GM21423 (cell line): Measurements from ENCODE around the gene SIX6.

Experiments
- ATAC-seq: cut with Tn5 transposase; IDR thresholded peaks from one replicate; pipeline ENCODE4 v1.9.1; 2021; ENCODE audit warnings: mild to moderate bottlenecking, moderate library complexity; ENCODE audit not compliant: unreplicated experiment

The SIX6 gene

DNA sequence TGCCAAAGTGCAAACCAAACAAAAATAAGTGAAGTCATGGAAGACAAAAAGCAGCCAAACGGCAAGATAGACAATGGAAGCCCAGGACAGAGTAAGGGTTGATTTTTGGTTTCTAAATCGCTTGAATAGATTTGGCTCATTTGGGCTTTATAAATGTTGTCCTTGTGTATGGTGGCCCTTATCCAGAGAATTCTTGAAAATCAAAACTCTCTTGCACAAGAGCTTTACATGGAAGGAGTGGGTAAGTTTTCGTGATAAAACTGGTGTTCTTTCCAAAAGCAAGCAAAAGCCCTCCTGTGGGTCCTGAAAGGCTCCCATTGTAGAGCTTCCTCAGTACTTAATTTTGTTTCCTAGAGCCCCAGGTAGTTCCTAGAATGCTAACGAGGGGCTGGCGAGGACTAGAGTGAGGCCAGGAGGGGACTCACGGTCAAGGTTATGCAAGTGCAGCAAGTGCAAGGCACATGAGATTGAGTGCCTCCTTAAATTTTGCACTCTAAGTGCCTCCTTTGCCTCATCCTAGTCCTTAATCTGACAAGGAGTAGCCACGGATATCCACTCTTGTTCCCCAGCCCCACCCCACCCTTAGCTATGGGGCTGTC, 4.1 kb downstream of the SIX6 start:
- no peak for ATAC-seq

DNA sequence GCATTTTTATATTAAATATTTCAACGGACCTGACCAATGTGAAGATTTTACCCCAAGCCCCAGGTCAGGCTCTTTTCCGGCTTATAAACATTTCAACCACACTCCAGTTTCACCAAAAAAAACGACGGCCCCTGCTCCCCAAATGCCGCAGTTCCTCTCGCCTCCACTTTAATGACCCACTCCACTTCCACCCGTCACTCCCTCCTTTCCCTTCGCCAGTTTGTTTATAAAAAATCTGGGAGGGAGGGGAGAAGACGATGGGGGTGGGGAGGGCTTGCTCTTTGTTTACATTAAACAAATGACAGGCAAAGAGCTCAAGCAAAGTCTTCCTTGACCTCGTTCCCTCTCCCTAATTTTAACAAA, 5.4 kb downstream of the SIX6 start:
- no peak for ATAC-seq

GRCh38 chr14:60514741-60515491, 6.0 kb downstream of the SIX6 start:
- ATAC-seq = no peak

- no peak for ATAC-seq
Observed at GRCh38 chr14:60515511-60516289, 6.8 kb downstream of the SIX6 start.

GRCh38 chr14:60532442-60532841, 23.5 kb downstream of the SIX6 start:
- no peak for ATAC-seq

DNA sequence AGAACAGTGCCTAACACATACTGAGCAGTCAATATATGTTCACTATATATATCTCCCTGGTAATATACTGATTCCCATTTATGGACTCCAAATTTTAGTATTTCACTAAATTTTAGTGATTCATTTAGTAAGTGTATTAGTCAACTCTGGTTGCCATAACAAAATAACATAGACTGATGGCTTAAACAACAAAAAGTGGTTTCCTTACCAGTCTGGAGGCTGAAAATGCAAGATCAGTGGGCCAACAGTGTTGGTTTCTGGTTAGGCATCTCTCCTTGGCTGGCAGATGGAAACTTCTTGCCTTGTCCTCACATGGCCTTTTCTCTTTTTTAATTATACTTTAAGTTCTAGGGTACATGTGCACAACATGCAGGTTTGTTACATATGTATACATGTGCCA, 28.7 kb downstream of the SIX6 start:
- ATAC-seq = no peak

DNA sequence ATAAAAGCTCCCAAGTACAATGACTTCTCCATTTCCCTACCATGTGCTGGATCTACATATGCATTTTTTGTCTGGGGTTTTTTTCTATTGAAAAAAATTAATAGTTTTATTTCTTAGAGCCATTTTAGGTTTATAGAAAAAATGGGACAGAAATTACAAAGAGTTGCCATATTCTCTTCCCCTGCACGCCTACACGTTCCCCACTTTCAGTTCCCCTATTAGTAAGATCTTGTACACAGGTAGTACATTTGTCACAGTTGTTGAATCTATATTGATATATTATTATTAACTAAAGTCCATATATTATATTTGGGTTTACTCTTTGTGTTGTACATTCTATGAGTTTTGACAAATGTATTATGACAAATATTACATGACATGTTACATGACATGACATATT, 35.7 kb downstream of the SIX6 start:
- ATAC-seq = no peak

DNA sequence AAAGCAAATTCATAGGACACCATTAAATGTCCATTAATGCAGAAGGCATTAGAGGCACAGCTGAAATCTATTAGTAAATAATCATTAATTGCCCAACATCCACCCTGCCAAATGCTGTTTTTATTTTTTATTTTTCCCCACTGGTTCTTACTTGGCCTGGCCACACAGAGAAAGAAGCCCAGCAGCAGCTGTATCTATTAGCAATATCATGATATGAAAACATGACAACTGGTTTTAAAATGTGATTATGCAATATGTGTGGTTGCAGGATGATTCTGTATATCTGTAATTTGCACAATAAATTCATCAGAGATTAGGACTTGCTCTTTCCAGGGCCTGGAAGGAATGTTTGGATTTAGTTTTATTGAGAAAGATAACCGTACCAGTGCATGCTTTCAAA, 44.9 kb downstream of the SIX6 start:
- ATAC-seq = no peak

- ATAC-seq = no peak
Observed at GRCh38 chr14:60561845-60562746, 53.1 kb downstream of the SIX6 start.
